K562 (cell line): Measurements from ENCODE around the gene PPP1R12C. TPM values are rescaled to one million over a fixed set of nuclear protein-coding genes. Genes with fewer than 3 reads are reported as not detected.

Source experiments
- ATAC-seq: fragments of 200-7000 bp; cut with Tn5 transposase; 3 replicates; pipeline ENCODE4 v1.9.1; 2020; ENCODE audit warnings: moderate library complexity
- BruUV-seq: library from RNA; stranded (reverse); fragments of 400-500 nt; replicated peaks from 2 replicates; lab custom pipeline; 2021; lab: Mats Ljungman, UMichigan
- CTCF ChIA-PET: fragments of 300-600 bp; formaldehyde crosslinking; extraction: SDS; loops from one replicate; lab custom pipeline; 2021; ENCODE audit warnings: low intra/inter-chr PET ratio; lab: Yijun Ruan, JAX
- POLR2A ChIA-PET: fragments of 300-600, 350-650 bp; sonication (Branson Sonifier 250); formaldehyde crosslinking; extraction: SDS; loops from one replicate; lab custom pipeline; 2021; ENCODE audit warnings: antibody characterized with exemption, inconsistent platforms; lab: Yijun Ruan, JAX
- DNase-seq, 4 experiments: peaks; one replicate each; pipeline versions ENCODE4 v3.0.0 to v3.0.0-alpha.2; 2011 to 2018; ENCODE audit warnings: low spot score in 3 of 4, mixed read lengths in 3 of 4; ENCODE audit errors: extremely low read depth in 1 of 4
- FAIRE-seq: peaks from 2 replicates; lab custom pipeline; 2011; peaks lifted over from hg19 to GRCh38; lab: Jason Lieb, UNC
- H2AFZ ChIP-seq: 2 replicates; pipeline ENCODE4 v1.6.0; 2011; ENCODE audit warnings: low read depth, low read length, control low read depth, inconsistent platforms
- H3K27ac ChIP-seq: fragments of 200-600 bp; 3 replicates; pipeline ENCODE4 v1.8.0; 2011; ENCODE audit warnings: low read depth, mild to moderate bottlenecking, control low read depth, inconsistent platforms, low read length, moderate library complexity, mixed read lengths; ENCODE audit errors: extremely low read depth
- H3K27me3 ChIP-seq, 2 experiments: fragments of 300-600 bp in 1 of 2; 2 replicates in 1 of 2; 3 replicates in 1 of 2; pipeline versions ENCODE4 v1.6.0 to v1.8.0; 2011; ENCODE audit warnings: inconsistent platforms in 2 of 2, low read length in 2 of 2, mild to moderate bottlenecking in 1 of 2, mixed read lengths in 1 of 2, moderate library complexity in 1 of 2; ENCODE audit not compliant: control insufficient read depth in 2 of 2, insufficient read depth in 2 of 2
- H3K36me3 ChIP-seq: fragments of 300-600 bp; 3 replicates; pipeline ENCODE4 v1.8.0; 2011; ENCODE audit warnings: mild to moderate bottlenecking, low read length, inconsistent platforms; ENCODE audit not compliant: control insufficient read depth, insufficient read depth
- H3K4me1 ChIP-seq, 2 experiments: fragments of 200-600 bp in 1 of 2; replicated peaks in 1 of 2; 2 replicates in 1 of 2; 3 replicates in 1 of 2; pipeline versions ENCODE4 v1.5.1 to v1.8.0; 2011; ENCODE audit warnings: inconsistent platforms in 2 of 2, low read length in 2 of 2, mild to moderate bottlenecking in 1 of 2, mixed read lengths in 1 of 2, moderate library complexity in 1 of 2; ENCODE audit not compliant: control insufficient read depth in 2 of 2, insufficient read depth in 2 of 2
- H3K4me2 ChIP-seq: 2 replicates; pipeline ENCODE4 v1.6.1; 2011; ENCODE audit warnings: low read length, control low read depth, inconsistent platforms, mixed read lengths; ENCODE audit not compliant: insufficient read depth
- H3K4me3 ChIP-seq: fragments of 200-600 bp; sonication (generic), shearing (Covaris generic); 2 replicates; pipeline ENCODE4 v1.5.1; 2016; ENCODE audit warnings: control low read depth, inconsistent platforms
- H3K79me2 ChIP-seq: fragments of 200-600 bp; 3 replicates; pipeline ENCODE4 v1.8.0; 2011; ENCODE audit warnings: low read length, inconsistent platforms; ENCODE audit not compliant: control insufficient read depth, insufficient read depth
- H3K9ac ChIP-seq, 2 experiments: 2 replicates each; pipeline versions ENCODE4 v1.6.0 to v1.6.1; 2011; ENCODE audit warnings: low read depth in 2 of 2, low read length in 2 of 2, control low read depth in 1 of 2, inconsistent platforms in 1 of 2, mild to moderate bottlenecking in 1 of 2, mixed read lengths in 1 of 2; ENCODE audit not compliant: insufficient read depth in 1 of 2
- H3K9me1 ChIP-seq: one replicate; pipeline ENCODE4 v1.6.0; 2011; ENCODE audit warnings: inconsistent platforms, mild to moderate bottlenecking, low read length, moderate library complexity; ENCODE audit not compliant: control insufficient read depth, insufficient read depth
- H3K9me3 ChIP-seq: replicated peaks from 2 replicates; pipeline ENCODE4 v1.5.1; 2011; ENCODE audit warnings: low read depth, low read length, inconsistent platforms; ENCODE audit not compliant: control insufficient read depth, insufficient read depth
- H4K20me1 ChIP-seq: replicated peaks from 2 replicates; pipeline ENCODE4 v1.6.1; 2011; ENCODE audit warnings: low read length, inconsistent platforms, mixed read lengths; ENCODE audit not compliant: control insufficient read depth, insufficient read depth
- DPF2 ChIP-seq: fragments of 450-650 bp; IDR thresholded peaks from 2 replicates; pipeline ENCODE4 v1.6.1; 2016
- HLTF ChIP-seq: fragments of 450-650 bp; IDR thresholded peaks from 2 replicates; pipeline ENCODE4 v1.6.1; 2016
- MAX ChIP-seq: sonication (generic); formaldehyde crosslinking; IDR thresholded peaks from 2 replicates; pipeline ENCODE4 v1.9.0; 2022; ENCODE audit warnings: mild to moderate bottlenecking, missing genetic modification reagents
- MLLT1 ChIP-seq, 2 experiments: fragments of 450-650 bp; IDR thresholded peaks; 2 replicates each; pipeline ENCODE4 v1.6.1; 2016
- SPI1 ChIP-seq: IDR thresholded peaks from 2 replicates; pipeline ENCODE4 v1.6.1; 2011; ENCODE audit warnings: low read depth, low read length, control low read depth, borderline replicate concordance
- TAF1 ChIP-seq: IDR thresholded peaks from 2 replicates; pipeline ENCODE4 v1.6.1; 2011; ENCODE audit warnings: mild to moderate bottlenecking, low read length, moderate library complexity; ENCODE audit not compliant: insufficient read depth, control insufficient read depth, severe bottlenecking; ENCODE audit errors: extremely low read depth
- ZBTB7A ChIP-seq: IDR thresholded peaks from 2 replicates; pipeline ENCODE4 v1.6.1; 2011; ENCODE audit warnings: low read depth, mild to moderate bottlenecking, low read length, moderate library complexity, borderline replicate concordance; ENCODE audit not compliant: control insufficient read depth
- ZNF586 ChIP-seq: fragments of 450-650 bp; formaldehyde crosslinking; conservative IDR thresholded peaks from 2 replicates; pipeline ENCODE4 v1.4.0; 2020; ENCODE audit warnings: mild to moderate bottlenecking, moderate library complexity
- WGBS: fragments of 100-300 bp; shearing (Covaris generic); methylation state at CpG from one replicate; pipeline ENCODE4 v1.1.6; 2016; ENCODE audit warnings: low coverage, mixed read lengths; ENCODE audit not compliant: insufficient coverage; ENCODE audit errors: missing lambda C conversion rate; 5-methylcytosine and 5-hydroxymethylcytosine counted together
- in situ Hi-C: fragments of 300-500 bp; cut with MboI; formaldehyde crosslinking; loops from 4 replicates; pipeline ENCODE4 v1.15.0; 2018; ENCODE audit warnings: inconsistent platforms, mixed read lengths
- intact Hi-C: fragments of 100-400 bp; cut with micrococcal nuclease; formaldehyde crosslinking; loops from 2 replicates; pipeline ENCODE4 v1.14.2; 2022
- polyA plus RNA-seq, 8 experiments: library from polyadenylated mRNA; depleted of rRNA in 4 of 8; stranded (reverse) in 5 of 8; unstranded in 3 of 8; fragments of >200 nt; fragmentation: Nextera tagmentation in 2 of 8; fragmentation: Illumina TruSeq in 1 of 8; extraction: Ambion mirVana in 2 of 8; extraction: Trizol in 1 of 8; gene quantifications; 2 replicates each; pipeline versions ENCODE4 v1.2.1 to v1.2.3, GENCODE V29; 2011 to 2014; ENCODE audit warnings: inconsistent platforms in 1 of 8, missing spikeins in 1 of 8
- total RNA-seq, 7 experiments: library from RNA; depleted of rRNA in 6 of 7; stranded (reverse); fragments of >200 nt in 6 of 7; fragmentation: Illumina TruSeq in 2 of 7; extraction: Trizol in 2 of 7; gene quantifications; 2 replicates each; pipeline versions ENCODE4 v1.2.1 to v1.2.3, GENCODE V29; 2011 to 2021; ENCODE audit warnings: low replicate concordance in 1 of 7

Gene PPP1R12C
- total and polyA plus RNA-seq, 9 of the 15 experiments (the other 6 are each of a cell fraction or from before 2014, with no cell fraction given) = 1.8 to 136 (median 33.7) TPM

DNA sequence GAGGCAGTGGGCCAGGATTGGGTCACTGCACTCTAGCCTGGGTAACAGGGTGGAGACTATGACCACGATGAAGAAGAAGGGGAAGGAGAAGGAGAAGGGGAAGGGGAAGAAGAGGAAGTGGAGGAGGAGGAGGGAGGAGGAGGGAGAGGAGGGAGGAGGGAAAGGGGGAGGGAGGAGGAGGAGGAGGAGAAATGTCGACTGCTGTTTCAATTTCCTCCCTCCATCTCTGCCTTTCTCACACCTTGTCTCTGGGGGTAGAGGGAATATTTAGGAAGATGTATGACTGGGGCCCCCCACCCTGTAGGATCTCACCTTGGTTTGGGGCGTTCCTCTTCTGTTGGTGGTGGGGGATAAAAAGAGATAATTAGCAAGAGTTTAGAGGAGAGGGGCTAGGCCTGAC lies 27.8 kb upstream of the PPP1R12C start (continued):
- TF ChIP-seq MAX (CRISPR knock-in tag) (peak; percentile 8; the same call in 1 of the 2 replicates), TAF1 (no peak), DPF2 (peak; percentile 20; the same call in 1 of the 2 replicates), SPI1 (peak; percentile 93), MLLT1 (IDR thresholded peaks at IDR 0.05) (0 out of 4 replicates have a peak, but pooled peaks of 1 of the 2 experiments have one; percentile 25), HLTF (peak; percentile 46; the same call in 1 of the 2 replicates), ZNF586 (CRISPR knock-in tag) (no peak)

GRCh38 chr19:55141696-55142095 lies 24.3 kb upstream of the PPP1R12C start:
- intact Hi-C loops = loop anchor here (1.0 to 10.0 kb wide), 3 partner anchors 18 to 493 kb away; no protein-coding TSS in a partner anchor
- TF ChIP-seq ZBTB7A = 0 out of 2 replicates have a peak, but pooled peaks have one; percentile 21

More at GRCh38 chr19:55141696-55142095, 24.3 kb upstream of the PPP1R12C start:
- Histone ChIP-seq H3K9me3 (no peaks in the 10 kb centered on the region), H3K36me3 (peaks cover 43% of the 10 kb centered on the region), H4K20me1 (no peaks in the 10 kb centered on the region), H3K4me2 (no peak overlapping the region), H3K9me1 (no peaks in the 10 kb centered on the region), H3K9ac (0 out of 4 replicates have a peak overlapping the region, but pooled peaks of 1 of the 2 experiments have one; percentile 45), H3K4me1 (peaks cover 6 to 28% of the 10 kb centered on the region in 2 experiments), H3K79me2 (peaks cover 16% of the 10 kb centered on the region), H3K27ac (no peak overlapping the region), H2AFZ (no peak overlapping the region), H3K4me3 (no peak overlapping the region), H3K27me3 (no peaks in the 10 kb centered on the region)
- no TSS peak for BruUV-seq
- 89% methylated on average over 14 of the region's 21 CpGs for WGBS
- FAIRE-seq (no peak), ATAC-seq (no peak), DNase-seq (peak in 1 of 4 experiments; percentile 9)
- POLR2A ChIA-PET = interaction anchor here (0.7 to 1.2 kb wide), 3 partner anchors 19 to 266 kb away, joined by 3 to 5 read pairs (median 3); partner anchors contain the start of gene UBE2S
- CTCF ChIA-PET = interaction anchor here (0.7 to 1.9 kb wide), 4 partner anchors 19 to 362 kb away, joined by 3 to 20 read pairs (median 4); partner anchors contain the start of gene DNAAF3
- in situ Hi-C loops = loop anchor here (25.0 kb wide), 1 partner anchor 496 kb away; the partner anchor contains the start of genes CCDC106, ZNF580 and ZNF581
